HEK293 (cell line): ENCODE data around the gene SNCB.

ENCODE experiments used
- CTCF ChIP-seq: fragments of 450-650 bp; formaldehyde crosslinking; IDR thresholded peaks from 2 replicates; pipeline ENCODE4 v1.5.1; 2016; ENCODE audit warnings: missing biosample characterization, missing genetic modification characterization
- ZNF280D ChIP-seq: fragments of 450-650 bp; formaldehyde crosslinking; IDR thresholded peaks from 2 replicates; pipeline ENCODE4 v1.5.1; 2016; ENCODE audit warnings: missing biosample characterization, missing genetic modification characterization
- ZNF623 ChIP-seq: fragments of 450-650 bp; formaldehyde crosslinking; IDR thresholded peaks from 2 replicates; pipeline ENCODE4 v1.5.1; 2016; ENCODE audit warnings: missing biosample characterization, missing genetic modification characterization

- TF ChIP-seq CTCF (tag by site-specific recombination) (no peak), ZNF280D (tag by site-specific recombination) (no peak), ZNF623 (no peak)
Measured at GRCh38 chr5:176659512-176659839, 29.1 kb upstream of the SNCB start.
